GM15510 (cell line): ENCODE measurements around the gene PTPRR.

ENCODE experiments used
- POLR2A ChIP-seq: IDR thresholded peaks from 3 replicates; pipeline ENCODE4 v1.6.1; 2011; ENCODE audit warnings: borderline replicate concordance; ENCODE audit not compliant: insufficient read length; ENCODE audit errors: extremely low read depth

The PTPRR gene

DNA sequence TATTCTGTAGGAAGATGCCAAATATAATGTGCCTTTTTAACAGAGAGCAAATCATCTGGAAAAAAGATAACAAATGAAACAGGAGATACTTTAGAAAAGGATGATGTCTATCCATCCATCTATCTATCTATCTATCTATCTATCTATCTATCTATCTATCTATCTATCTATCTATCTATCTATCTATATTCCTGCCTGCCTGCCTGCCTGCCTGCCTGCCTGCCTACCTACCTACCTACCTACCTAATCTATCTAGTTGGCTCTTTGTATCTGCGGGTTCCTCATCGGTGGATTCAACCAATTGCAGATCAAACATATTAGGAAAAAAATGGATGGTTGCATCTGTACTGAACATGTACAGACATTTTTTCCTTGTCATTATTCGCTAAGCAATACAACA lies 294.4 kb downstream of the PTPRR start:
- TF ChIP-seq POLR2A, result no peak

DNA sequence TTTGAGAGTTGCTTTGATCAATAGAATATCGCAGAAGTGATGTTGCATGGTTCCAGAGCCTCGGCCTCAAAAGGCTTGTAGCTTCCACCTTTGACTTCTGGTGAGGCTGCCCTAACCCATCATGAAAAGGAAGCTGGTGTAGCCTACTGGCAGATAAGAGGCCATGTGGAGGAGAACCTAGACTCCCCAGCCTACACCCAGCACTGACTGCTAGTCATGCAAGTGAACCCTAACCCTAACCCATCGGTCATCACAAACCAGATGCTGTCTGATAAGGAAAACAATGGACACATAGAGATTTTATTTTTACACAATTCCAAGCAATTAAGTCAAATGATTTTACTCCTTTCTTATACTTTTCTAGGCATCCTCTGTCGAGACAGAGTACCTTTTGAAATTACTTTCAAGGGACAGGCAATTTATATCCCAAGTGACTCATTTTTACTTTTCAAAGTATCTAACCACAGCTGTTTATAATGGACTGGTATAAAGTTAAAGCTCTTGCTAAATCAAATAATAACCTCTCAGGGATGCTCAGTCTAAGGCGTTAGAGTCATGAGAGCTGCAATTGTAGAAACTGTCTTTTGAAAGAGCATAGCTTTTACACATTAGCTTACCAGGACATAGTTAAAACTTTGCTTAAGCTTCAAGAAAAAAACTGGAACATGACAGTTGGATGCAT lies 300.9 kb downstream of the PTPRR start:
- no peak for TF ChIP-seq POLR2A

DNA sequence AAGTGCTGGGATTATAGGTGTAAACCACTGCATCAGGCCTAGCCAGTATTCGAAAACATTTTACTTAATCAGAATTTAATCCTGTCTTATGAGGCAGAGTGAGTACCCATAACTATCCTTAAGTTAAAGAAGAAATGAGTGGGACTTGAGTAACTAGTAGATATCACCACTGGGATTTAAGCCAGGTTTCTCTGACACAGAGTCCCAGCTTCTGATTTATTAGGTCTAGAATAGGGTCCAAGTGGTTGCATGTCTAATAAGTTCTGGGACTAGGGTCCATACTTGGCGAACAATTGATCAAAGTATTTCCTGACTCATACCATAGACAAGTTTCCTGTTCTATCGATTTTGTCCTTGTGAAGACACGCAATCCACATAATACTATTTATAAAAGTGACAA lies 302.2 kb downstream of the PTPRR start:
- TF ChIP-seq POLR2A, result no peak

DNA sequence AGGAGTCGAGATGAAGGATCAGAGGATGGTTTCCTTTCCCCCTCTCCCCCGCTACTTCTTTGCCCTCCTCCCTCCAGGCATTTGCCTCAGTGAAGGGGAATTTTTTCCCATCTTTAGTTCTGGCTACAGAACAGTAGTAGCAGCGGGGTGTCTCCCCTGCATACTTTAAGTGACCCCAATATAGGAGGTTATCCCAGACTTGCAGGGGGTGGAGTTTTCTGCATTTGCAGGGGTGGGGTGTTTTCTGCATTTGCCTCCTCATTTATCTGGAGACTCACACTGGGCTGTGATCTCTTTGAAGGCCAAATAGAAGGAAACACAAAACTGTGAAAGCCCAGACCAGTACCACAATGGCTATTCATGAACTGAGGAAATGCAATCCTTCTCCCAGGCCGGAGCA lies 303.1 kb downstream of the PTPRR start:
- no peak for TF ChIP-seq POLR2A

DNA sequence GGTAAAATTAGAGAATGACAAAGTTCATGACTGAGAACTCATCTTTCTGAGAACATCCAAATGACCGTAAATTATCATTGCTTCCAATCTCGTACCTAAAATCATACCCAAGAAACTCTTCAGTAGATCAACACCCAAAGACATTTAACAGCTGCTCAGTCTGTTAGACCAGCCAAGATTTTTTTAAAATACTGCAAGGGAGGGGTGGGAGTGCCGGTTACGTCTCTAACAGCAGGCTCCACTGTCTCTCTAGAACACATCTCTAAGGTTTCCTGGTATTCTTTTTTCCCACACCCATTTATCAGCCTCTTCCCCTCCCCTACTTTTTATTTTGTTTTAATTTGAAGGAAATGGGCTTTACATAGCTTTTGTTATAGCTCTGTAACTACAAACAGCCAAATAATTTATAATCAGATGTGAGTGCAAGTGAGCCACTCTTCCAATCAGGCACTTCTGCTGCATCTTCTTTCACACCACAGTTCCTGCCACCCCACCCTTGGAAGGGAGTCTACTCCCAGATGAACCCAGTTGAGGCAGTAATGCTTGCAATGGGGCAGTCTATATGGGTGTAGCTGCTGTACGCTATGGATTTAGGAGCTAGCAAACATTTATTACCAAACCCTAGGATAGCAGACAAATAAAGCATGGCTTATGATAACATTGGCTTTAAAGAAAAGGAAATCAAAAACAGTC lies 305.2 kb downstream of the PTPRR start:
- no peak for TF ChIP-seq POLR2A

DNA sequence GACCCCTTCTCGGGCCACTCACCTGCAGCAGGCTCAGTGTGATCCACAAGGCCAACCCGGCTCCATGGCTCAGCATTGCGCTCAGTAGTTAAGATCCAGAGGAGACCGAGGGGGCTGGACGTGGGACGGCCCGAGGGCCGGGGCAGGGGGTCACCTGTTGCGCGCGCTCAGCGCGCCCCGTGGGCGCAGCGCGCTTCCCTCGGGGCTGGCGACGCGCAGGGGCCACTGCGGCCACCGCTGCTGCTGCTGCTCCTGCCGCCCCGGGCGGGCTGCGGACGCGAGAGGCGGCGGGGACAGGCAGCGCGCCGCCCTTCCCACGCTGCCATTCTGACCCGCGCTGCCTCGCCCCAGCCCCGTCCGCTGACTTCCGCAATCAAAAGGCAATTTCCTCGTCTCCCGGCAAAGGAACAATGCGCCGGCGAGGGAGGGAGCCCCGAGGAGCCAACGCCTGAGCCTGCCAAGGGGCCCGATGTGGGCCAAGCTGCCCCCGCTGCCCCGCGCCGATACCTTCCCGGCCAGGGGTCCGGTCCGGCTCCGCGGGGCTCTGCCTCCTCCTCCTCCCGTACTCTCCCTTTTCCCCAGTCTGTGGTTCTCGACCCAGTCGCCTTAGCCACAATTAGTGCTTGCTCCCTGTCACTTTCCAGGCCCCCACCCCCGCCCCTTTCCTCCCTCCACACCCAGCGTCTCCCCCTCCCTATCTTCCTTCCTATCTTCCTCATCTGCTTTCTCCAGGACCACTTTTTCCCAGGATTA lies 310.6 kb downstream of the PTPRR start:
- no peak for TF ChIP-seq POLR2A

DNA sequence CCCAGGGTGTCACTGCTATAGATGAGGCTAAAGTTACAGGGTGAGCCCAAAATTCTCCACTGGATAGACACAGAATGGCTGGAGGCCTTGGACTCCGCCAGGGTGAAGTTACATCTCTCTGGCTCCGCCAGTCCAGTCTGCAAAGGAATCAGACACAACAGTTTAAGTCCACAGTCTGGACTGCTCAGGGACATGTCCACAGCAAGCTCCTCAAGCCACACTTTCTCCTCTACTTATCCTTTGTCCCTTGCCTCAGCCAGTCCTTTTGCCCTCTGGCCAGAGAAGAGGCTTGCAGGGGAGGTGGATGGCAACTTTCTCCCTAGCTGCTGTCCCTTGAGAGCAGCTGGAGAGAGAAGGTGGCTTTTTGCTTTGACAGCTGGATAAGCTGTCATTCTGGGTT lies 311.3 kb downstream of the PTPRR start:
- TF ChIP-seq POLR2A, result no peak

DNA sequence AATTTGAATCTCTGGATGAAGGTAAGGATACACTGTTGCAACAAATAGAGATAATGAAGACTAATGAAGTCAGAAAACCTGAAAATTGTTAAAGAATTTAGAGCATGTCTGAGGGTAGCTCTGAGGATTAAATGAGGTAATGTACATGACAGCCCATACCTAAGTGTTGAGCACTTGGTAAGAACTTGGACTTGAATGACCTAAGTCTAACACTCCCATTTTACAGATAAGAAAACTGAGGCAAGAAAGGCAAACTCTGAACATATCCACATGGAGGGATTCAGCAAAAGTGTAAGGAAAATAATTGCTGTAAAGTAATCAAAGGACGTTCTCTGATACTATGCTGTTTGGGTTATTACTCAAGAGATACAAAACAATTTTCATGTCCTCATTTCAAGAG lies 312.4 kb downstream of the PTPRR start:
- no peak for TF ChIP-seq POLR2A

DNA sequence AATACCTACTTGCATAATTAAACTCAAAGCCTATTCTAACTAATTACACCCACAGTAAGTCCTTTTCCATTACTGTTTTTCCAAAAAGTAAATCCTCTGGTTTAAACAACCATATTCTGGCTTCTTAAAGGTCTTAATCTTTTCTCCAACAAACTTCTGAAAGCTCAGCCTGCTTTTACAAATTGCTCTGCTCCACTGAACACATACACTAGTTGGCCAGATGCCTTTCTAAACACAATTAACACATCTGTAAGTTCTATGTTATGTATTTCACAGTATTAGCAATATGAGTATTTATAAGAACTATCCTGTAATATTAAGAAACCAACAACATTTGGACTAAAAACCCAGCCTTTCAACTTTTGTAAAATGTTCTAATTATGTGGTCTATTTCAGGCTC lies 313.4 kb downstream of the PTPRR start:
- no peak for TF ChIP-seq POLR2A

DNA sequence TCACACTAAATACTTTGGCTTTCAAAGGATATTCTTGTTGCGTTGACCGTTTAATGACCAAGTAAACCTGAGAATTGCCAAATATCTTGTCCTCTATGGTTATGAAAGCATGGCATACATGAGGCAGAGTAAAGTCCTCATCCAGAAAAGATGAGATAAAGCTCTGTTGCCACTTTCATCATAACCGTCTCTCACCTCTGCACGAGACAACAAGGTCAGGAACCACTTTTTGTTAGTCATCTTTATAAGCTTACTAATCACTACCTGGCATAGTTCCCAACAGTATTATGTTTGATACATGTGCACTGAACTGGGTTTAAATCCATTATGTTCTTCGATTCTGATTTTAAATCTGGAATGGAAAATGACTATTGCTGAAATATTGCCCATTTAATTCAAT lies 314.6 kb downstream of the PTPRR start:
- TF ChIP-seq POLR2A, result no peak

DNA sequence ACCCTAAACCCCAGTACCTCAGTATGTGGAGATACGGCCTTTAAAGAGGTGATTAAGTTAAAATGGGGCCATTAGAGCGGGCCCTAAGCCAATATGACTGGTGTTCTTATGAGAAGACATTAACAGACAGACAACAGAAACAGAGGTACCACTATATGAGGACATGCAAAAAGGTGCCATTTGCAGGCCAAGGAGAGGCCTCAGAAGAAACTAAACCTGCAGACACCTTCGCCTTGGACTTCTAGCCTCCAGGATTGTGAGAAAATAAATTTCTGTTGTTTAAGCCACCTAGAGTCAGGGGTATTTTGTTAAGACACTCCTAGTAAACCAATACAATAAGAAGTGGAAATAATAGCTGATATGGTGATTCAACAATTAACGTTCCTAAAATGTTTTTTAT lies 315.9 kb downstream of the PTPRR start:
- no peak for TF ChIP-seq POLR2A

DNA sequence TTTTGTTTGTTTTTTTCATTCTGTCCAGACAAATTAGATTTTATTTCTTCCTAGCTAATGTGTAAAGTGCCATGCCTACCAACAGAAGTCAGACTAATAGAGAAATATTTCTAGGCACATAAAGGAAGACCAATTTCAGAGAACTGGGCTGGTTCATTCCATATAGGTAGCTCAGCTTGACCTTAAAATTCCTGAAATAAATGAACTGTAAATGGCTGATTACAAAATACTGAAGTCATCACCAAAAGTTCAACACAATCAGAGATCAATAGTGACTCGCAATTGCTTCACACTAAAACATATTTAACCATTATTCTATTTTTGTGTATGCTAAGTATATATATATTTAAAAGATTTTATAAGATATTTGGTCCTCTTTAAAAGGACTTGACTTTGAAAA lies 317.5 kb downstream of the PTPRR start:
- no peak for TF ChIP-seq POLR2A

DNA sequence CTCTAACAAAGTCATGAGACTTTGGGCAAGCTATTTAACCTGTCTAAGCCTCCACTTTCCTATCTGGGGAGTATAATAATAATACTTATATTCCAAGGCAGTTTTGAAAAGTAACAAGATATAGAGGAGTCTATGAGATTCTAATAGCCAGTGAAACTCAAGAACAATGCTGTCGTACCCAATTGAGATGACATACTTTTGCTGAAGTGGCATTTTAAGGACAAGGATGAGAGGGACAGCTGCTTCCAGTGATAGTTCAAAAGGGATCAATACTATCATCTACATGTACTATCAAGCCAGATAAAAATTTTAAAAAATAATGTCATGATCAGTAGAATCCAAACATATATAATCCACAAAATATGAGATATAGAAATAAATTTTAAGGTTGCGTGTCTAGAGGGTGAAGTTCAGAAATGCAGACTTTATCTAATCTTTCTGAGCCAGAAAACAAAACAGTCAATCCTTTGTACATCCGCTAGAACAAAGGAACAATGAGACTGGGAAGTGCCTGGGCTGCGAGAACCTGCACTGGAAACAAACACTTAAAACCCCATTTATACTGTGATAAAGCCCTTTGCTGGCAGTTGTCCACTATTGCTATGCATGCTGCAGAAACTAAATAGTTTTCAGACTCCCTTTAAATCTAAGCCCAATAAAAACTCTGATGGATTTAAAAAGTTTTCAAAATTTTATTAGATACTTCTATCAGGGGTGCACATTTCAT lies 321.9 kb downstream of the PTPRR start:
- no peak for TF ChIP-seq POLR2A

DNA sequence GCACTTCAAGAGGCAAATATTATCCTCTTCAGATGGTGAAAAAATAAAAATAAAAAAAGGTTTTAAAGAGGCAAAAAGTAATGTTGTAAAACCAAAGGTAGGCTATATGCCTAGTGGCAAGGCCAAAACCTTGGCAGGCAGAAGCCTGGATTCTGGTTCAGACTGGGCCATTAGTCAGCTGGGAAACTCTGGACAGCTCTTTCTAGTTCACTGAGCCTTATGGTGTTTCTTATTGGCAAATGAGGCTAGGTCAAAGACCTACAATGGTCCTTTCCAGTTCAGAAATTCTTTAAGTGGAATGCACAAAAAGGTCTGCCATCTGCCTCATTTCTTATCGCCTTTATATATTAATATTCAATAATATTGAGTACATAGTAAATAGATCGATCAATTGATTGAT lies 327.9 kb downstream of the PTPRR start:
- no peak for TF ChIP-seq POLR2A

DNA sequence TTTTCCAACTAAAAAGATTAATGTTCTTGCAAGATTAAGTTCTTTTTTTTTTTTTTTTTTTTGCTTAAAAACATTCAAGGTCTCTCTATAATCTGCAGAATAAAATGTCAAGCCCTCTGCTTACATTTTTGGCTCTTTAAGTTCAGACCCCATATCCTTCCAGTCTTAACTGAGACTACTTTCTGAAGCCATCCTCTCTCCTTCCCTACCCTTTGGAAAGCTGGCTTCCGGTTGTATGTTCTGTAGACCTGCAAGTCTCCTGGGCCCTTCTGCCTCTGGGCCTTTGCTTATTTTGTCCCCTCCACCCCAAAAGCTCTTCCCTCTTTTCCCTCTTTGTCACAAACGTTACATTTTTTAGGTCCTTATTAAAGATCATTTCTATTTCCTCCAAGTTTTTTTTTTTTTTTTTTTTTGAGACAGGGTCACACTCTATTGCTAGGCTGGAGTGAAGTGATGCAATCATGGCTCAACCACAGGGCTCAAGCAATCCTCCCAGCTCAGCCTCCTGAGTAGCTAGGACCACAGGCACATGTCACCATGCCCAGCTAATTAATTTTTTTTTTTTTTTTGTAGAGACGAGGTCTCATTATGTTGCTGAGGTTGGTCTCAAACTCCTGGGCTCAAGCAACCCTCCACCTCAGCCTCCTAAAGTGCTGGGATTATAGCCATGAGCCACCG lies 329.9 kb downstream of the PTPRR start:
- TF ChIP-seq POLR2A, result no peak

DNA sequence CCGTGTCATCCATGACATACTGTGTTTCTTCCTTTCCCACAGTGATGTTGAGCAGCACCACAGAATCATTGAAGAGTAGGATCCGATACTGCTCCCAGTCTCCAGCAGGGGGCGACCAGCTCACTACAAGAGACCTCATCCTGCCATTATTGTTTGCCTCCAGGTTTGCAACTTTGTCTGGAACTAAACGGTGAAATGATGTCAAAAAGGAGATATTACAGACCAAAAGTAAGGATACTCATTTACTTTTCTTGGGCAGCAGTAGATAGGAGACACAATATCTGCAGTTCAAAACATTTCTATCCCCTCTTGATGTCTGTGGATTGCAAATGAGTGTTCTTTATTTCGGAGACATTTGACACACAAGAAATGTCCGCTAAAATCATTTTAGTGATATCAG lies 330.5 kb downstream of the PTPRR start:
- TF ChIP-seq POLR2A, result no peak
